HG03432 (cell line): ENCODE measurements around the gene BAZ1B.
"Not testable (repeated sequence)": the region's sequence is repeated elsewhere in the genome, so short reads cannot be mapped to it uniquely, and the experiment has no call there.

Source experiments
- ATAC-seq: cut with Tn5 transposase; IDR thresholded peaks from one replicate; pipeline ENCODE4 v1.9.1; 2021; ENCODE audit warnings: mild to moderate bottlenecking, moderate library complexity; ENCODE audit not compliant: unreplicated experiment

The BAZ1B gene

DNA sequence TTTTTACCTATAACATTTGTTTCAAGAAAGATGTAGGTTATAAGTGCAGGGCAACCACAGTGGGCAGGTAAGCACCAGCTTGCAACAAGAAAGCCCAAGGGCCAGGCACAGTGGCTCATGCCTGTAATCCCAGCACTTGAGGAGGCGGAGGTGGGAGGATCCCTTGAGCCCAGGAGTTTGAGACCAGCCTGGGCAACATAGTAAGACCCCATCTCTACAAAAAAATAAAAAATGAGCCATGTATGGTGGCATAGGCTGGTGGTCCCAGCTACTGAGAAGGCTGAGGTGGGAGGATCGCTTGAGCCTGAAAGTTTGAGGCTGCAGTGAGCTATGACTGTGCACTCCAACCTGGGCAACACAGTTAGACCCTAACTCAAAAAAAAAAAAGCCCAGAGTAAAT is 22.6 kb upstream of the BAZ1B start:
- no peak for ATAC-seq

DNA sequence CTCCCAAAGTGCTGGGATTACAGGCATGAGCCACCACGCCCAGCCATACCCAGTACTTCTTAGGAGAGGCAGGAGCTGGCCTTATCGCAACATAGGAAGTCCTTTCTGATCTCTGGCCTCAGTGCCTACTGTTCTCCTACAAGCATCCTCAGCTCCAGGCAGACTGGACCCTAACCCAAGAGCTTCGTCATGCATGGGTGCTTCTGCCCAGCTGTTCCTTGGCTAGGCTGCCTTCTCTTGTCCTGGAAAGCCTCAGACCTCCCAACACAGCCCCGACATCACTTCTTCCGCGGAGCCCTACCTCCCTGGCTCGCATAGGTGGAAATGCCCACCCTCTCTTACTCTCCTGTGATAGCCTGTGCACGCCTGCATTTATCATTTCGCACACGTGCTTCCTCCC is 19.6 kb upstream of the BAZ1B start:
- ATAC-seq = no peak

DNA sequence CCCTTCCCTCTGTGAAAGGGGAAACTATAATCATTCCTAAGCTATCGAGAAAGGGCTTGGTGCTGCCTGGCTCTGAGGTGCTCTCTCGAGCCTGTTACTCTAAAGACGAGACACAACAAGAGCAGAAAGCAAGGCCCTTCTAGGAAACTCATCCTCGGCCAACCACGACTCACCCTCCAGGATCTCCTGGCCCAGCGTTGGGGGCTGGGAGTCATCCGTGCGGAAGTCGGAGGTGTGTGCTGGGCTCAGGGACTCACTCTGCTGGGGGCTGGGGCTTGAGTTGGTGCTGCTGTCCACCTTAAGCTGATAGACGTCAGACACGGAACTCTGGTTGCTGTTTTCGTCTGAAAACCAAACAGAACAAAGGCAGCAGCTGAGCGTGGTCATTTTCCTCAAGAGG is 17.6 kb upstream of the BAZ1B start:
- no peak for ATAC-seq

DNA sequence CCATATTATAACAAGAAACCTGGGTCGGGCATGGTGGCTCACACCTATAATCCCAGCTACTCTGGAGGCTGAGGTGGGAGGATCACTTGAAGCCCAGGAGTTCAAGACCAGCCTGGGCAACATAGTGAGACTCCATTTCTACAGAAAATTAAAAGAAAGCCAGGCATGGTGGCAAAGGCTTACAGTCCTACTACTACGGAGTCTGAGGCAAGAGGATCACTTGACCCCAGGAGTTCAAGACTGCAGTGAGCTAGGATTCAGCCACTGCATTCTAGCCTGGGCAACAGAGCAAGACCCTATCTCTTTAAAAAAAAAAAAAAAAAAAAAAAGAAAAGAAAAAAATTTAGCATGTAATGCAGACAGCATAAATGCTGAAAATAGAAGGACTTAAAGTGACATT is 16.4 kb upstream of the BAZ1B start:
- ATAC-seq = not testable (repeated sequence)

DNA sequence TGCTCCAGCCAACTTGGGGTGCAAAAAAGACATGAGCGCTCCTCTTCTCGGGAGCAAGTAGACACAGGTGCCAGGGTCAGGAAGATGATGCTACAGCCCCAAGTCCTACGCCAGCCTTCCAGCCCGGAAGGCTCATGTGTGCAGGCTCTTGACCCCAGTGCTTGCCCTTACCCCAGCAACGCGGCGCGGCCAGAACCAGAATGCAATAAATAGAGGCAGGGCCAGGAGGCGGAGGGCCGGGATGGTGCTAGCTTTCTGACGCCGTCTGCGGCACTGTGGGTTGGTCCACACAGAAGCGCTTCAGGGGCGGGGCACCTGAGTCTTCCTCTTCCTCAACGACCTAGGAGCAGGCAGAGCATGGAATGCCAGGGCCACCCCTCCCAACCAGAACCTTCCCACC is 15.0 kb upstream of the BAZ1B start:
- no peak for ATAC-seq

DNA sequence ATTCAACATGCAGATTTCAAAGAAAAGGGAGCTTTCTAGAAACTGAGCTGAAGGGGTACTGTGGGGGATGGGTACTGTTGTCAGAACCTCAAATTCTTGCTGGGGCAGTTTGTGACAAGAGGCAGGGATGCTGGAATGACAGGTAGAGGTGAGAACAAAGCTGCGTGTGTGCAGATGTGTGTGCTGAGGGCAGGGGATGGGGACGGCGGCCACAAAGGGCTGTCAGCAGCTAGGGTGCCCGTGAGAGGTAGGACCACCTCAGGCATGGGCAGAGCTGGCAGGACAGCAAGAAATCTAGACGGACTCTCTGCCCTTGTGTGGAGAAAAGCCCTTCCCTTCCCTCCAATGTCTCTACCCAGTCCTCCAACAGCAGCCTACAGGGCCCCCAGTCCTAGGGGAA is 14.4 kb upstream of the BAZ1B start:
- no peak for ATAC-seq

DNA sequence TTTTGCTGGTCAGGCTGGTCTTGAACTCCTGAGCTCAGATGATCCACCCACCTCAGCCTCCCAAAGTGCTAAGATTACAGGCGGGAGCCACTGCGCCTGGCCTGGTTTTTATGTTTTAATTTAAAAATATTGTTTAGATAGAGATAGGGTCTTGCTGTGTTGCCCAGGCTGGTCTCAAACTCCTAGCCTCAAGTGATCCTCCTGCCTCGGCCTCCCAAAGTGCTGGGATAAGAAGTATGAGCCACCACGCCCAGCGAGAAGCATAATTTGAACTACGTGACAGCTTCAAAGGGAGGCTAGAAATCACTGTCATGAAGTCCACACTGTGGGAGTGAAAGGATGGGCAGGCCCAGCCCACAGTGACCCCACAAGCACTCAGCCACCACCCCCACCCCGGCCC is 13.8 kb upstream of the BAZ1B start:
- not testable (repeated sequence) for ATAC-seq

DNA sequence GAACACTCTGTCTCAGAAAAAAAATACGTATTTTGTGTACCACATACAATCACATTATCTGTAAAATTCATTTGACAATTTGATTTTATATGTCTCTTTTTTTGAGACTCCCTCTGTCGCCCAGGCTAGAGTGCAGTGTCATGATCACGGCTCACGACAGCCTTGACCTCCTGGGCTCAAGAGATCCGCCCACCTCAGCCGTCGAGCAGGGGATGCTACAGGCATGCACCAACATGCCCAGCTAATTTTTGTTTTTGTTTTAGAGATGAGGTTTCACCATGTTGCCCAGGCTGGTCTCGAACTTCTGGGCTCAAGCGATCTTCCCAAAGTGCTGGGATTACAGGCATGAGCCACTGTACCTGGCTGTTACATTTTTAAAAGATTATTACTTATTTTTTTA is 11.6 kb upstream of the BAZ1B start:
- ATAC-seq = no peak

DNA sequence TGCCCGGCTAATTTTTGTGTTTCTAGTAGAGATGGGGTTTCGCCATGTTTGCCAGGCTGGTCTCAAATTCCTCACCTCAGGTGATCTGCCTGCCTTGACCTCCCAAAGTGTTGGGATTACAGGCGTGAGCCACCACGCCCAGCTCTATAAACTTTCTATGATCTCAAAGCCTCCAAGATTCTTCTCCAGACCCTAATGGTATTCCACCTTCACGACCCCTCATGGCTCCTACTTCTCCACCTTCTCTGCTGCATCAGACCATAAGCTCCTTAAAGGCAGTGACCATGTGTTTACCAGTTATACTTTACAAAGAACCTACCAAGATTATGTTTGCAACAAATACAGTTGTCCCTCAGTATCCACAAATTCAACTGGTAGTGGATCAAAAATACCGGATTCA is 10.1 kb upstream of the BAZ1B start:
- no peak for ATAC-seq

DNA sequence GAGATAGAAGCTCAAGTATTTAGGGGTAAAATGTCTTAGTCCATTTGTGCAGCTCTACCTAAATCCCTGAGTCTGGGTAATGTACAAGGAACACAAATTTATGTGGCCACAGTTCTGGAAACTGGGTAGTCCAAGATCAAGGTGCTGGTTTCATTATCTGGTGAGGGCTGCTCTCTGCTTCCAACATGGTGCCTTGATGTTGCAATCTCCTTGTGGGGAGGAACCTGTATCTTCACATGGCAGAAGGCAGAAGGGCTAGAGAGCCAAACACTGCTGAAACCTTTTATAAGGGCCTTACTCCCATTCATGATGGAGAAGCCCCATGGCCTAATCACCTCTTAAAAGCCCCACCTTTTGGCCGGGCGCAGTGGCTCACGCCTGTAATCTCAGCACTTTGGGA is 8.7 kb upstream of the BAZ1B start:
- no peak for ATAC-seq

DNA sequence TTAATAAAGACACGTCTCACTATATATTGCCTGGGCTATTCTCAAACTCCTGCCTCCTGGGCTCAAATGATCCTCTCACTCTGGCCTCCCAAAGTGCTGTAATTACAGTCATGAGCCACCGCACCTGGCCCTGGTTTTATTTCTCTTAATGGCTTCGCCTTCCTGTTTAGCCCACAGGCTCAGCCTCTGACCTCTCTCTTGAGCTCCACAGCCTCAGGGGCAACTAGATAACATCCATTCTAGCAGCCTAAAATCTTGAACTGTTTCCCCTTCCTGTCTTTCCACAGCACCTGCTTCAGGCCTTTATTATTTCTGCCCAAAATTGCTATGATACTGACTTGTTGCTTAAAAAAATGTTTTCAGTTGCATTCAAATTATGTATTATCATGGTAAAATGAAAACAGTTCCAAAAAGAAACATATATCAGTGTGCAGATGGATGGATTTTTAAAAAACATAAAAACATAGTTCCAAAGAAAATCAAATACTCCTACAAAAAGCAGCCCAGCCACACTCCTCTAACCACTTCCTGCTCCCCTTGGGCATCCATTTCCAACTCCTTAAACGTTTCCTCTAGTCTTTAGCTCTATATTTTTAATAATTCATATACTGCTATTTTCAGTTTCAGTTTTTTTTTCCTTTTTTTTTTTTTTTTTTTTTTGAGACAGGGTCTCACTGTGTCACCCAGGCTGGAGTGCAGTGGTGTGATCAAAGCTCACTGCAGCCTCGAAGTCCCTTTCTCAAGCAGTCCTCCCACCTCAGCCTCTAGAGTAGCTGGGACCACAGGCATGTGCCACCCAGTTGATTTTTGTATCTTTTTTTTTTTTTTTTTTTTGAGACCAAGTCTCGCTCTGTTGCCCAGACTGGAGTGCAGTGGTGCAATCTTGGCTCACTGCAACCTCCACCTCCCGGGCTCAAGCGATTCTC is 5.1 kb upstream of the BAZ1B start:
- no peak for ATAC-seq

DNA sequence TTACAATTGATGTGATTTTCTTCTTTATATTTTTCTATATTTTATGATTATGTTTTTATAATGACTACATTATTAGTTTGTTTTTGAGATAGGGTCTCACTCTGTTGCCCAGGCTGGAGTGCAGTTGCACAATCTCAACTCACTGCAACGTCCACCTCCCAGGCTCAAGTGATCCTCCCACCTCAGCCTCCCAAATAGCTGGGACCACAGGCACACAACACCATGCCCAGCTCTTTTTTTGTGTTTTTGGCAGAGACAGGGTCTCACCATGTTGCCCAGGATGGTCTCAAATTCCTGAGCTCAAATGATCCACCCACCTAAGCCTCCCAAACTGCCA is 4.0 kb upstream of the BAZ1B start:
- ATAC-seq = not testable (repeated sequence)

DNA sequence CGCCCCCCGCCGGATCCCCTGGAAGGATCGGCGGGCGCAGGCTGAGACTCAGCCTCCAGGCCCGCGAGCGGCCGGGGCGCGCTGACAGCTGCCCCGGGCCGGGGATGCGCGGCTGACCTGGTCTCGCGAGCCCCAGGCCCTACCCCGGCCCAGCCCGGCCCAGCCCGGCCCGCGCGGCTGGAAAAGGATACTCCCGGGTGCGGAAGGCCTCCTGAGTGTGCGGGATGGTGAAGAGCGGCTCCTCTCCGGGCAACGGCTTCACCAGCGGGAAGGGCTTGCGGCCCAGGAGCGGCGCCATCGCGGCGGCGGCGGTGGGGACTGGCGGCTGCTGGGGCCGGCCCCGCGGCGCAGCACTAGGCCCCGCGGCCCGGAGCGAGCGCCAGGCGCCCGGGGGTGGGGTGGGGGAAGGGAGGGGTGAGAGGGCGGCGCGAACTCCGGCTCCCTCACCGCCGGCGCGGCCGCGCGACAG is 423 bp downstream of the BAZ1B start:
- ATAC-seq = peak; percentile 50

DNA sequence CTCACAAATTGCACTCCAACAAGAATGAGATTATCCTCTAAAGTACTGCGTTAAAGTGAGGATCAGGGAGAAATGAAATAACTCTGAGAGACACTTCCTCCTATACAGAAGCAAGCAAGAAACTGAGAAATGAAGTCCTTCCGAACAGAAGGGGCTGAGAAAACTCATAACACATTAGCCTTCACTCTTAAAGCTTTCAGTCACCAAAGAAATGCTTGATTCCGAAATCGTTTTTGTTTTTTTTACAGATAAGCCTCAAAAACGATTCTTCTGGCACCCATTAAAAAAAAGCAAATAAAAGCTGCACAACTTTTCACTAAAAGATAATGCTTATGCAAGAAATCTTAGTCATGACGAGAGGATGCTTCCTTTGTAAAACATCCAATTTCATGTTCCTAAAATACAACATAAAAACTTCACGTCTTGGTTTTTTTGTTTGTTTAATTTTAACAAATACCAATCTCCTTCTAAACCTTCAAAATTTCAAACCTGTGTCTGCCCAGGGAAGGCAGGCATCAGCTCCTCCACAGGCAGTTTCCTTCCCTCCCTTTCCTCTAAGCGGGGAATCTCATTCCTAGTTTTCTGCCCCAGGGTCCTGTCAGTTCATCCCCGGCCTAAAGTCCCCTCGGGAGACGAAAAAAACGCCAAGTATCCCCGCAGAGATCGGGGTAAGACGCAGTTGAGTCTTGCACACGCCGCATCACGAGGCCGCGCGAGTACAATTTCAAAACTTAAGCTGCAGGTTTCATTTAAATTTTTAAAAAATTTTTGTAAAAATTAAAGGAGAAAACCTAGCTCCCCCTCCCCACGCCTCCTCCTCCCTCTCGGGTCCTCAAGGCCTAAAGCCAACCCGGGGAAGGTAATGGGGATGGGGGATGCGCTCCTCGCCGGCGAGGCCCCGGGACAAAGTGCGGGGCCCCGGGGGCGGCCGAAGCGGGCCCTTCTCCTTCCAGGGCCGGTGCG is 1.1 kb downstream of the BAZ1B start:
- ATAC-seq = no peak

DNA sequence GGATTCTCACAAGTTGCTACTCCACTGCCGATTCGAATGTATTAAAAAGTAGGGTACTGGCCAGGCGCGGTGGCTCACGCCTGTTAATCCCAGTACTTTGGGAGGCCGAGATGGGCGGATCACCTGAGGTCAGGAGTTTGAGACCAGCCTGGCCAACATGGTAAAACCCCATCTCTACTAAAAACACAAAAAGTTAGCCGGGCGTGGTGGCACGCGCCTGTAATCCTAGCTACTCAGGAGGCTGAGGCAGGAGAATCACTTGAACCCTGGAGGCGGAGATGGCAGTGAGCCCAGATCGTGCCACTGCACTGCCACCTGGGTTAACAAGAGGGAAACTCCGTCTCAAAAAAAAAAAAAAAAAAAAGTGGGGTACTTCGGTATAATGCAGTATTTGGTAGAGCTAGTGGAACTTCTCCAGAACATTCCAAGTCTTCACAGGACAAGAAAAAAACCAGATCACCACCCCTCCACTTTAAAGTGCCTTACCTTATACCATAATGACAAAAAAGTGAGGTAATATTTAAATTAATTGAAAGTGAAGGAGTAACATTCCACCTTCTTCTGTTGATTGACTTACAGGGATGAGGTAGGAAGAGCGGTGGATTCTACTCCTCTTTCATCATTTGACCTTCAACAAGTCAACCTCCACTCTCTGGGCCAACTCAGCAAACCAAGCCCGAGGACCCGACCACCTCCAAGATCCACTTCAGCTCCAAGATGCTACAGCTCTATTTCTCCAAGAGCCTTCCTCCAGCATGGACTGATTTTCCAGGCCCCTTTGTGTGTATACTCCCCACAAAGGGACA is 2.0 kb downstream of the BAZ1B start:
- ATAC-seq = no peak

DNA sequence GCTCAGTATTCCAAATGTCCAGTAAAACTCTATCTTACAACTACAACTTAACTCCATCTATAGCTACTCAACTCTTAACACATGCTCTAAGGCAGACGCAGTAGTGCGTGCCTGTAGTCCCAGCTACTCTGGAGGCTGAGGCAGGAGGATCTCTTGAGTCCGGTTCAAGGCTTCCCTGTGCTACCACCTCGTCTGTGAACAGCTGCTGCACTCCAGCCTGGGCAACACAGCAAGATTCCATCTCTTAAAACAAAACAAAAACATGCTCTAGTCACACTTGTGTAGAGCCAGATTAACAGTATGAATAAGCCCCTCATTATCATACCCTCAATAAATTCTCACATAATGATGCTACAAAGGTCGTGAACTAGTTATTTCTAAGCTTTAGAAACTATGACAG is 3.6 kb downstream of the BAZ1B start:
- no peak for ATAC-seq

DNA sequence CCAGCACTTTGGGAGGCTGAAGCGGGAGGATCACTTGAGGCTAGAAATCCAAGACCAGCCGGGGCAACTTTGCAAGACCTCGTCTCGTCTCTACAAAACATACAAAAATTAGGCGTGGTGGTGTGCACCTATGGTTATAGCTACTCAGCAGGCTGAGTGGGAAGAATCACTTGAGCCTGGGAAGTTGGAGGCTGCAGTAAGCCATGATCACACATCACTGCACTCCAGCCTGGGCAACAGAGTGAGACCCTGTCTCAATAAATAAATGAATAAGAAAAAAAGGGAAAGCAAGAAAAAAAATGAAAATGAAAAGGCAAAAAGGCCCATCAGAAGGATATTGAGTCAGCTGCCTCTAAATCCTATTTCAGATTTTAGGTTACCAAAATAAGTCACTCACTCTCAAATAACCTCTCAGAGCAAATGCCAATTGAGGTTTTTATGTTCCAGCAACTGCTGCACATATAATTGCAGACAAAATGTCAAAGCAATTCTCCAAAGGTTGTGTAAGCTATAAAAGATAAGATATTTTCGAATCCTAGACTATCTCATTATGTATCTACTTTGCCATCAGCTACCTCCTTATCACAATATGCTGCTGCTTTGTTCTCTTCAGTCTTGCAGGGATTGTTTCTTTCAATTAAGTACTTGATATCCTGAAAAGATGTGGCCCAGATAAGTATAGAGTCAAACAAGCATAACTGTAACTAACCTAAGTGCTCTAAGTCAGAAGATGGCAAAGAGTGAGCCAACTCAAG is 4.7 kb downstream of the BAZ1B start:
- no peak for ATAC-seq

DNA sequence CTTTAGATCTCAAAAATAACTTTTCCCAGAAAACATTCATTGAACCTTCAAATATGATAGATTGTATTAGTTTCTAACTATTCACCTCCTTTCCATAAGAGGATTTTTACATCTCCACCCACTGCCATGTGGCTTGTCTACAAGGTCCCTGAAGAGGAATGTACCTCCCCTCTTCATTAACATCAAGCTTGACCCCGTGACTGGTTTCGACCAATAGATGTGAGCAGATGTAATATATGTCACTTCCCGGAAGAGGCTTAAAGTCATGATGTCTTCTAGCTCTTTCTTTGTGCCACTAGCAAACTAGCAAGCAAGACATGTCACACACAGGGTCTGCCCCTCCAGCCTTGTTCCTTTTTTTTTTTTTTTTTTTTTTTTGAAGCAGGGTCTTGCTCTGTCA is 6.9 kb downstream of the BAZ1B start:
- no peak for ATAC-seq

DNA sequence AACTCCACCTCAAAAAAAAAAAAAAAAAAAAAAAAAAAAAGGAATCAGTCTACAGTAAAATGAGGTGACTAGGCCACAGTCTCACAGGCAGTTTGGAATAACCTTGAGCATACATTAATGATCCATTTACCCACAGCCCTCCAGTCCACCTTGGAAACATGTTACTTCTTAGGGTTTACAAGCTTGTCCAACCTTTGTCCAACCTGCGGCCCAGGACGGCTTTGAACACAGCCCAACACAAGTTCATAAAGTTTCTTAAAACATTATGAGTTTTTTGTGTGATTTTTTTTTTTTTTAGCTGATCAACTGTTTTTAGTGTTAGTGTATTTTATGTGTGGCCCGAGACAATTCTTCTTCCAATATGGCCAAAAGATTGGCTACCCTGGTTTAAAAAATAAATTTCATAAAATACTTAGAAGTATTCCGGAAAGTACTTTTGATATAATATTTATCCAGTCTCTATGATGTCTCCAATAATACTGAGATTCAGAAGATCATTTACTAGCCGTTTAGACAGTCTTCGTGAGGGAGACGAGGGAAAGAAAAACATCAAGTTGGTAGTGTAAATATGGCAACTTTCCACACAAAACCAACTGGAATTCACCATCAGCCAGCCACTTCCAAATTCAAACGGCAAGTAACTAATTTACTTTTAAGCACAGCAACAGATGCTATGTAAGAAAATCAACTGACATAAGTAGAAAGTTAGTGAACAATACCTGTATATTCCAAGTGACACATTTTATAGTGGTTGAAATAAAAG is 9.9 kb downstream of the BAZ1B start:
- ATAC-seq = no peak

DNA sequence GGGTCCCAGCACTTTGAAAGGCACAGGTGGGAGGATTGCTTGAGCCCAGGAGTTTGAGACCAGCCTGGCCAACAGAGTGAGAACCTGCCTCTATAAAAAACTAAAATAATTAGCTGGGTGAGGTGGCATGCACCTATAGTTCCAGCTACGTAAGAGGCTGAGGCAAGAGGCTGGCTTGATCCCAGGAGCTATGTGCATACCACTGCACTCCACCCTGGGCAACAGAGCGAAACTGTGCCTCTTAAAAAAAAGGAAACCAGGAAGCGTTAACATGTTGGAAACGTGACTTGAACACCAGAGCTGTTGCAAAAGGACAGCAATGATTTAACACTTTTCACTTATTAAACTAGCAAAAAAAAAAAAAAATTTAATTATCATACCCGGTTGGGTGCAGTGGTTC is 12.6 kb downstream of the BAZ1B start:
- ATAC-seq = no peak
